MCF 10A (cell line): Measurements from ENCODE around the gene PDE9A. TPM values are rescaled to one million over a fixed set of nuclear protein-coding genes. Genes with fewer than 3 reads are reported as not detected.

Source experiments
- BruUV-seq: library from RNA; stranded (reverse); fragments of 400-500 nt; replicated peaks from 2 replicates; lab custom pipeline; 2021; lab: Mats Ljungman, UMichigan
- CTCF ChIA-PET: fragments of 300-600 bp; sonication (Branson Sonifier 250); formaldehyde crosslinking; extraction: SDS; loops from one replicate; lab custom pipeline; 2021; ENCODE audit warnings: antibody characterized with exemption, inconsistent platforms; lab: Yijun Ruan, JAX
- POLR2A ChIA-PET: fragments of 300-600, 350-650 bp; sonication (Branson Sonifier 250); formaldehyde crosslinking; extraction: SDS; loops from one replicate; lab custom pipeline; 2020; ENCODE audit warnings: antibody characterized with exemption, inconsistent platforms; lab: Yijun Ruan, JAX
- DNase-seq: peaks from one replicate; pipeline ENCODE4 v3.0.0-alpha.2; 2018; ENCODE audit not compliant: unreplicated experiment
- H3K27ac Mint-ChIP-seq: one replicate; pipeline ENCODE4 v1.8.0; 2022; ENCODE audit warnings: mild to moderate bottlenecking, low read depth, mixed read lengths; ENCODE audit not compliant: unreplicated experiment
- H3K27me3 Mint-ChIP-seq: one replicate; pipeline ENCODE4 v1.8.0; 2022; ENCODE audit warnings: mixed read lengths; ENCODE audit not compliant: insufficient read depth, unreplicated experiment
- H3K36me3 Mint-ChIP-seq: one replicate; pipeline ENCODE4 v1.8.0; 2022; ENCODE audit warnings: mild to moderate bottlenecking, moderate library complexity, mixed read lengths; ENCODE audit not compliant: insufficient read depth, unreplicated experiment
- H3K4me1 Mint-ChIP-seq: one replicate; pipeline ENCODE4 v1.8.0; 2022; ENCODE audit warnings: mixed read lengths; ENCODE audit not compliant: insufficient read depth, unreplicated experiment
- H3K4me3 Mint-ChIP-seq: one replicate; pipeline ENCODE4 v1.8.0; 2022; ENCODE audit warnings: mild to moderate bottlenecking, moderate library complexity, mixed read lengths; ENCODE audit not compliant: unreplicated experiment
- H3K9me3 Mint-ChIP-seq: one replicate; pipeline ENCODE4 v1.8.0; 2022; ENCODE audit warnings: mixed read lengths; ENCODE audit not compliant: unreplicated experiment
- intact Hi-C: fragments of 100-400 bp; cut with micrococcal nuclease; formaldehyde crosslinking; loops from 2 replicates; pipeline ENCODE4 v1.14.1; 2022
- total RNA-seq: library from RNA; stranded (reverse); gene quantifications from 2 replicates; pipeline ENCODE4 v1.2.3, GENCODE V29; 2022
- TF ChIP-seq, protein P1 (sequence below): fragments of 200-600 bp; IDR thresholded peaks from one replicate; pipeline ENCODE4 v1.8.0; 2022; ENCODE audit warnings: antibody characterized with exemption, mild to moderate bottlenecking; ENCODE audit not compliant: unreplicated experiment

Gene PDE9A
- total RNA-seq, 1 experiment from 2014 or later, result not detected

- intact Hi-C loops, result no loop called here
- BruUV-seq, result no TSS peak
- CTCF ChIA-PET, result no interaction called here
- no peaks in the 10 kb centered on the region for H3K36me3 Mint-ChIP-seq
- peaks cover 4% of the 10 kb centered on the region for H3K4me1 Mint-ChIP-seq
- no peak overlapping the region for H3K4me3 Mint-ChIP-seq
- no peak overlapping the region for H3K27ac Mint-ChIP-seq
- DNase-seq, result no peak
- POLR2A ChIA-PET, result no interaction called here
- TF ChIP-seq, protein P1, sequence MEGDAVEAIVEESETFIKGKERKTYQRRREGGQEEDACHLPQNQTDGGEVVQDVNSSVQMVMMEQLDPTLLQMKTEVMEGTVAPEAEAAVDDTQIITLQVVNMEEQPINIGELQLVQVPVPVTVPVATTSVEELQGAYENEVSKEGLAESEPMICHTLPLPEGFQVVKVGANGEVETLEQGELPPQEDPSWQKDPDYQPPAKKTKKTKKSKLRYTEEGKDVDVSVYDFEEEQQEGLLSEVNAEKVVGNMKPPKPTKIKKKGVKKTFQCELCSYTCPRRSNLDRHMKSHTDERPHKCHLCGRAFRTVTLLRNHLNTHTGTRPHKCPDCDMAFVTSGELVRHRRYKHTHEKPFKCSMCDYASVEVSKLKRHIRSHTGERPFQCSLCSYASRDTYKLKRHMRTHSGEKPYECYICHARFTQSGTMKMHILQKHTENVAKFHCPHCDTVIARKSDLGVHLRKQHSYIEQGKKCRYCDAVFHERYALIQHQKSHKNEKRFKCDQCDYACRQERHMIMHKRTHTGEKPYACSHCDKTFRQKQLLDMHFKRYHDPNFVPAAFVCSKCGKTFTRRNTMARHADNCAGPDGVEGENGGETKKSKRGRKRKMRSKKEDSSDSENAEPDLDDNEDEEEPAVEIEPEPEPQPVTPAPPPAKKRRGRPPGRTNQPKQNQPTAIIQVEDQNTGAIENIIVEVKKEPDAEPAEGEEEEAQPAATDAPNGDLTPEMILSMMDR, result no peak
- no peaks in the 10 kb centered on the region for H3K27me3 Mint-ChIP-seq
- no peaks in the 10 kb centered on the region for H3K9me3 Mint-ChIP-seq
These were observed 20.4 kb downstream of the PDE9A start for GRCh38 chr21:42673633-42674328.

DNA sequence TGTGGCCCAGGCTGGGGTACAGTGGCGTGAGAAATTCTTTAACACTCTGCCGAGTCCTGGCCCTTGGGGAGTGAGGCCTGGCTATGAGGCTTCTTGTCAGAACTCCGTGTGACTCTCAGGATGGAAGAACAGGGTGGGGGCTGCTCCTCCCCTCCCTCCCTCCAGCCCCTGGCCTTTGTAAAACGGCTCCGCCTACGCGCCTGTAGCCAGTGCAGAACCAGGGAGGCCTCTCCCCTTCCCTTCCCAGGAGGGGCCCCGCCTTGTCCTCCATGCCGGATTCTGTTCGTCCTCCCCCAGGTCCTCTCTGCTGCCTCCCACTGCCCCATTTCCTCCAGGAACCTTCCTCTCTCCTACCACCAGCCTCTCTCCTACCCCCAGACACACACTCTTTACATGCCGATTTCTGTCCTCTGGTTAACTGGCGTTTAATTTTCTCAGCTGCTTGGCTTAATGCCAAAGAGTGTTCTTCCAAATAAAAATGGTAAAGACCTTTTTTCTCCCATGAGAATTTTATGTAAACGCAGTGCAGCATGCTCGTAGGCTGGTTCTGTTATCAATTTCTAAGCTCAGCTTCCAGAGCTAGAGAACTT is 21.0 kb downstream of the PDE9A start:
- no peaks in the 10 kb centered on the region for H3K9me3 Mint-ChIP-seq
- no peak overlapping the region for H3K4me3 Mint-ChIP-seq
- DNase-seq, result no peak
- intact Hi-C loops, result no loop called here
- BruUV-seq, result no TSS peak
- ChIA-PET CTCF (no interaction called here), POLR2A (no interaction called here)
- peaks cover 5% of the 10 kb centered on the region for H3K27me3 Mint-ChIP-seq
- H3K27ac Mint-ChIP-seq, result no peak overlapping the region
- peaks cover 4% of the 10 kb centered on the region for H3K4me1 Mint-ChIP-seq
- H3K36me3 Mint-ChIP-seq, result no peaks in the 10 kb centered on the region
- TF ChIP-seq, protein P1, result no peak

DNA sequence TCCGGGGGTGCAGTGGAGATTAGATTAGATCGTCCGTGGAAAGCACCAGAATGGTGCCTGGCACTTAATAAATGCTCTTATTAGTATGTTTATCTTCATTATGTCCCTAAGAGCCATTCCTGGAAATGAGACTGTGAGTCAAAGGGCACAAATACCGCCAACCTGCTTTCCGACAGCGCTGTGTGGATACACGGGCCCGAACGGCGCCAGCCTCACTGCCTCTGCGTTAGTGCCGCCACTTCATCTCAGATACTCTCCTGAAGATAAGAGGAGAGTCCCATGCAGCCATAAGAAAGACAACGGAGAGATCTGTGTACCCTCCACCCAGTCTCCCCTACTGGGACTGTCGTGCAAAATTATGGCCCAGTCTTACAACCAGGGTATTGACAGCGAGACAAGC is 22.0 kb downstream of the PDE9A start:
- H3K36me3 Mint-ChIP-seq, result no peaks in the 10 kb centered on the region
- BruUV-seq, result no TSS peak
- H3K4me1 Mint-ChIP-seq, result peaks cover 4% of the 10 kb centered on the region
- H3K9me3 Mint-ChIP-seq, result no peaks in the 10 kb centered on the region
- ChIA-PET POLR2A (no interaction called here), CTCF (no interaction called here)
- intact Hi-C loops, result no loop called here
- H3K27ac Mint-ChIP-seq, result no peak overlapping the region
- no peak overlapping the region for H3K4me3 Mint-ChIP-seq
- no peak for DNase-seq
- peaks cover 15% of the 10 kb centered on the region for H3K27me3 Mint-ChIP-seq
- TF ChIP-seq, protein P1, result no peak

DNA sequence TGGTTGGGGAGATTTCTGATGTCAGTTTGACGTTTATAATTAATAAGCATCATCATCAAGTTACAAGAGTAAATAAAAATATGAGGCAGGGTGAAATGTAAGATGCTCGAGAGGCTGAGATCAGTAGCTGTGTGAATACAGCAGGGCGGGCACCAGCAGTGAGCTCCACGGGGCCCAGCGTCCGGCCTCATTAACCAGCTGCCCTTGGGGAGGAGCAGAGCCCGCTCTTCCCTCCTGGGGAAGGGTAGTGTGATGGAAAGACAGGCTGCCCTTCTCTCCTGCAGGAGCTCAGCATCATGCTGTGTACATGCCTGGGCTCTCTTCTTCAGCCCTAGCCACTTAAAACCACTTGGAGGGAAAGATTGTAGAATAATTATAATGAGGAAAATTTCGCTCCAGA is 23.4 kb downstream of the PDE9A start:
- no TSS peak for BruUV-seq

More for the DNA sequence above, 23.4 kb downstream of the PDE9A start:
- DNase-seq, result no peak
- peaks cover 4% of the 10 kb centered on the region for H3K4me1 Mint-ChIP-seq
- H3K36me3 Mint-ChIP-seq, result no peaks in the 10 kb centered on the region
- TF ChIP-seq, protein P1, result no peak
- H3K4me3 Mint-ChIP-seq, result no peak overlapping the region
- POLR2A ChIA-PET, result no interaction called here
- CTCF ChIA-PET, result no interaction called here
- no peaks in the 10 kb centered on the region for H3K9me3 Mint-ChIP-seq
- H3K27me3 Mint-ChIP-seq, result peaks cover 29% of the 10 kb centered on the region
- intact Hi-C loops, result no loop called here
- no peak overlapping the region for H3K27ac Mint-ChIP-seq
